Hematopoietic multipotent progenitor cell treated with erythropoietin and hydrocortisone succinate and interleukin-3 and kit ligand, for 6 days (in vitro differentiated cells): Measurements from ENCODE around the gene MAGI1.
"Not testable (repeated sequence)": the region's sequence is repeated elsewhere in the genome, so short reads cannot be mapped to it uniquely, and the experiment has no call there.

ENCODE experiments used
- DNase-seq: peaks from one replicate; pipeline ENCODE4 v3.0.0-alpha.2; 2015

Gene MAGI1

DNA sequence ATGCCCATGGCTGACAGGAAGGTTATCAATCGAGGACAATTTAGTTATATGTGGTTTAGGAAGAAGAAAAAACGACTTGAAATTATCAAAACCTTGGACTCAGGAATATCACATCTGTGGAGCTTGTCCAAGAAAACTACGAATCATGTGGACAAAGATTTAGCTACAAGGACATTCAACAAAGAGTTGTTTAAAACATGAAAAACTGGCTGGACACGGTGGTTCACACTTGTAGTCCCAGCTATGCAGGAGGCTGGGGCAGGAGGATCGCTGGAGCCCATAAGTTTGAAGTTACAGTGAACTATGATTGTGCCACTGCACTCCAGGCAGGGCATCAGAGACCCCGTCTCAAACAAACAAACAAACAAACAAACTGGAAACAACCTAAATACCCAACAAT is 142.4 kb downstream of the MAGI1 start:
- DNase-seq: no peak

DNA sequence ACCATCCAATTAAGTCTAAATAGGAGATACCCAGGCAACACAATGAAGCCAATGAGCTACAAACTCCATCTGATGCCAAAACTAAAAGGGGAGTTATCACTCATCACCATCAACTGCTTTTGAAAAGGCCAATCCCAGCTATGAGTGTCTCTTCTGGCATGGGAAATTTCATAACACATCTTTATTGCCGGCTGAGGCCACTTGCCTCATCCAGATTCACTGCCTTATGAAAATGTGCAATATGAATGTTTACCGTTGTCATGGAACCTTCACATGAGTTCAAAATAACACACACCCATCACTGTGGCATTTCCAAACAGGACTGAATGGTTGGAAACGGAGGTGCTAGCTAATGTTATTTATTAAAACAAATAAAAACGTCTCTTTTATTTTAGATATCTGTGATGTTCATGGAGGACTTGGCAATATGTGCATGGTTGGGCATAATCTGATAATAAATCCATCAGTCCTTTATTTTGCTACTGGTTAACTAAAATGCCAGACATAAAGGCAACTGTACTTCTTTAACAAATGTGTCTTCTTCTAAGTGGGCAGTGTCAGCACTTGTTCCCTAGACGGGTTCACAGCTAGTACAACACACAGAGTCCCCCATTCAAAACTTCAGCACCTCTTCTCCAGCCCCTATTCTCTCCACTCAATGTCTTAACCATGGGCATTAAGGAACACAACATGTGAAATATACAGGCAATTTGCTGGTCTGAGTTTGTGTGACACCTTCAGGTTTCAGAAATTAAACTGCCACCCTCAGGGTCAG is 143.9 kb downstream of the MAGI1 start:
- DNase-seq: no peak

DNA sequence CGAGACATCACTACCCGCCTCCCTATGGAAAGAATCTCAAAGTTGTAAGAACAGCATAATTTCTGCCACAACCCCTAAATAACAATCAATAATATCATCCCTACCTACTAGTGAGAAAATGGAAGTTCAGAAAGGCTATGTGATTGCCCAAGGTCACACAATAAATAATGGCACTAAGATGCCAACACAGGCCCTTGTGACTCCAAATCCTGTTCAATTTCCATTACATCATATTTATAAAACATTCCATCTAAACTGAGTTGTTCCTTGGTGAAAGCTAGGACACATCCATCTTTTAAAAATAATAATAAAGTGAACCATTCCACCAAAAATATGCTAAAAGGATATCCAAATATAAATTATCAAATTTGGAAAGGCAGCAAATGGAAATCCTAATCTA is 144.6 kb downstream of the MAGI1 start:
- DNase-seq: no peak

GRCh38 chr3:65893631-65894030 is 145.1 kb downstream of the MAGI1 start:
- DNase-seq: no peak

GRCh38 chr3:65891477-65891876 is 147.2 kb downstream of the MAGI1 start:
- DNase-seq: not testable (repeated sequence)

GRCh38 chr3:65890328-65890727 is 148.4 kb downstream of the MAGI1 start:
- no peak for DNase-seq

- DNase-seq: no peak
Observed at GRCh38 chr3:65889707-65890099, 149.0 kb downstream of the MAGI1 start.

DNA sequence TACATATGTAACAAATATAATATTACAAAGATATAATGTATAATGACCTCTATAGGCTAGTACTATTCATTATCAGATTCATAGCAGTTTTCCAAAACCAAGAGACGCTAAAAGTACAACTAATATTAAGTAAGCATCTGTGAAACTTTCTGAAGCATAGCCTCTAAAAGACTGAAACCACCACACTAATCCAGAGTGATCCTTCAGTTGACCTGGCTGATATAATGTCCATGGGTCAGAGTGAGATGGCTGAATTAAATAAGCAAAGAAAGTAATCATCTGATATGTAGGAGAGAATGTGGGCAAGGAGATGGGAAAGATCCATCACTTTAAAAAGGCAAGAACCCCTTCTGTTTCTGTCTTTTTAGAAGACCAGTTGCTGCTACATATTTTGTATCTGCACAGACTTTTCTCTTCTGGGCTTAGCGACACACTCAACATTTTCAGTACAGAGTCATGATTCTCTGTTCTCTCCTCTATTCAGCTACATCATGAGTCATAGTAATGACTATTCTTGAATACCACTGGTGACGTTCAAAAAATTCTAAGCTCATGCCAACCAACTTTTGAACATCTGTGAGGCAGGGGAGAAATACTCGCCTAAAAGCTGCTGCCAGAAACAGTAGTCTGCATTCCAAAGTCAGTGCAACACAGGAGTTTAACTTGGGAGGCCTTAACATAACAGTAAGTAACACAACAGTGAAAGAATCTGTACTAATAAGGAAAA is 149.6 kb downstream of the MAGI1 start:
- no peak for DNase-seq

- no peak for DNase-seq
Observed at GRCh38 chr3:65888196-65888595, 150.5 kb downstream of the MAGI1 start.

- DNase-seq: no peak
Observed at GRCh38 chr3:65886391-65886790, 152.3 kb downstream of the MAGI1 start.

DNA sequence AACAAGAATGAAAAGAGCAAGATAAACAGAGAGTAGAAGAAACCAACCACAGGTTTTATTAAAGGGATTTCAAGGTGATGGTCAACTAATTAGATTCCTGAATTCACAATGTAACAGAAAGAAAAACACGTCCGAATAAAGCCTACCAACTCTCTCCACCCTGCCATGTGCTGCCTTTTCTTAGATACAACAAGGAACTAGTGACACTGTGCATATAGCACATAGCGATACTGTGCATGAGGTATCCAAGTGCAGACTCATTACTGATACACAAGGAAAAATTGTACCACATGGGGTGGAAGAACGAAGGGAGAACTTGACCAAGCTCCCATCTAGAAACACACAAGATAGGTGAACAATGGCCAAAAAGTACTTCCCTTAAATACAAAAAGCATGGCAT is 154.6 kb downstream of the MAGI1 start:
- DNase-seq: no peak

DNA sequence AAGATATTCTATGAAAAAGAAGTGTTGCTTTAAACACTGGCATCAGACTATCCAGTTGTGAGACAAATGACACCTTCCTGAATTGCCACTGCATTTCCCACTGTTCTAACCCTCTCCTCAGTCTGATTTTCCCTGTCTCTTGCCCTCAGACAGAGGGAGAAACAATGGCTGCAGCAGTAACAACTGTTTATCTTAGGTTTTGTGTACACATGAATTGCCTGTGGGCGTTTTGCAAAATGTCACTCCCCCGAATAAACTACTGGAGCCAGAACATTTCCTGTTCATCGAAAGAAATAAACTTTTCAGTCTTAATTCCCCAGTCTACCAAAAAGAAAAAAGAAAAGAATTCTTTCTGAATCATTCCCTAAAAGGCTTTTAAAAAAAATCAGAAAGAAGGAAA is 155.1 kb downstream of the MAGI1 start:
- DNase-seq: no peak

GRCh38 chr3:65880350-65880749 is 158.4 kb downstream of the MAGI1 start:
- DNase-seq: no peak

DNA sequence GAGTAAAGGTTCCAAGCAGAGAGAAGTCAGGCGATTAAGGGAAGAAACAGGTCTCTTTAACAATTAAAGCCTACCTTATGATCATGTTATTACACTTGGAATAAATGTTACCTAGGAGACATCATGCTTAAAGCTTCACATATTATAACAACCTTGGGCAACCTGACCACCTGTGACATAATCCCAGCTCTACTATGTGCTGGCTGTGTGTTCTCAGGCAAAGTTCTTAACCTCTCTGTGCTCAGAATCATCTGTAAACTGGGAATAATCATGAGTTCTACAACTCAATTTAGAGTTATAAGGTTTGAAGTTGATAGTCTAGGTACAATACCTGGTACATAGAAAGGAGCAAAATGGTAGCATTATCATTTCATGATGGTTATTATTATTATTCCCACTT is 159.3 kb downstream of the MAGI1 start:
- no peak for DNase-seq

- no peak for DNase-seq
Observed at GRCh38 chr3:65878831-65879230, 159.9 kb downstream of the MAGI1 start.

GRCh38 chr3:65877160-65877559 is 161.6 kb downstream of the MAGI1 start:
- DNase-seq: no peak

DNA sequence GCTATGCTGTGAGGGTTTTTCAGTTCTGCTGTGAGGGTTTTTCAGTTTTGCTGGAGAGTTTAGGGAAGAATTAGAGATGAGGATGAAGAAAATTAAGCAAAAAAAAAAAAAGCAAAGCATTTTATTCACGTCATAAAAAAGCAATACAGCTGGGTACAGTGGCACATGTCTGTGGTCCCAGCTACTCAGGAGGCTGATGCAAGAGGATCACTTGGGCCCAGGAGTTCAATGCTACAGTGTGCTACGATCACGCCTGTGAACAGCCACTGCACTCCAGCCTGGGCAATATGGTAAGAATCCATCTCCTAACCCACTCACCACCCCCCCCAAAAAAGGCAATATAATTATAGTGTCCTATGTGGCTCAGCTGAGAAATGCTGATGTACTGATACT is 162.7 kb downstream of the MAGI1 start:
- DNase-seq: no peak

DNA sequence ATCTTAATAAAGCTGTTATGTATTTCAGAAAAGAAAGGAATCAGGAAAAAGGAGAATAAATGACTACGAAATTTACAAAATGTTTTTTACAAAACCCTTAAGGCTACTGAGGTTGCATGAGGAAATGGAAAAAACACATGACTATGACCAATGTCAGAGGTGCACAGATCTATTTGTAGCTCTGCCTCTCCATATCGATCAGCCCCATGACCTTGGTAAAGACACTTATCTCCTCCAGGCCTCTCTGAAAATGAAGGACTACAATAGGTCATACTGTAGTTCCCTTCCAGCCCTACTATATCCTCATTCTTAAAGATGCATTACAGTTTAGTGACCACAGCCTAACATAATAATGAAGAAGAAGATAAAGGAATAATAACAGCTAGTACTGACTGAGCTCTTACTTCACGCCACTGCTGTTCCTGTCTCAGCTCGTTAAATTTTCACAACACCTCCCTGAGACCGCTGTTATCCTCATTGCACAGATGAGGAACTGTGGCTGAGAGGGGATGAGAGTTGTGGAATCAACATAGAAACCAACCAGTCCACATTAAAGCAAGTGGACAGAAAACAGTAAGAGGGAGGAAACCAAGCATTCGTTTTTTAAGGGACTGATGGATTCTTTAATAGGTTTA is 163.2 kb downstream of the MAGI1 start:
- DNase-seq: no peak

DNA sequence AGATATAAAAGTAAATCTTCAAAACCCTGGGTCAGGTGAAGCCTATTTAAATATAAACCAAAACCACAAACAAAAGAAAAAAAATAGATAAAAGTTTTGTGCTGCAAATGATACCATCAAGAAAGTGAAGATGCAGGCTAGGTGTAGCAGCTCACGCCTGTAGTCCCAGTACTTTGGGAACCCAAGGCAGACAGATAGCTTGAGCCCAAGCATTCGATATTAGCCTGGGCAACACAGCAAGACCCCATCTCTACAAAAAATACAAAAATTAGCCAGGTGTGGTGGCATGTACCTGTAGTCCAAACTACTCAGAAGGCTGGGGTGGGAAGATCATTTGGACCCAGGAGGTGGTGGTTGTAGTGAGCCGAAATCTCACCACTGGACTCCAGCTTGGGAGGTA is 164.8 kb downstream of the MAGI1 start:
- no peak for DNase-seq

GRCh38 chr3:65873028-65873427 is 165.7 kb downstream of the MAGI1 start:
- no peak for DNase-seq

- DNase-seq: no peak
Observed at GRCh38 chr3:65871305-65872141, 167.2 kb downstream of the MAGI1 start.

DNA sequence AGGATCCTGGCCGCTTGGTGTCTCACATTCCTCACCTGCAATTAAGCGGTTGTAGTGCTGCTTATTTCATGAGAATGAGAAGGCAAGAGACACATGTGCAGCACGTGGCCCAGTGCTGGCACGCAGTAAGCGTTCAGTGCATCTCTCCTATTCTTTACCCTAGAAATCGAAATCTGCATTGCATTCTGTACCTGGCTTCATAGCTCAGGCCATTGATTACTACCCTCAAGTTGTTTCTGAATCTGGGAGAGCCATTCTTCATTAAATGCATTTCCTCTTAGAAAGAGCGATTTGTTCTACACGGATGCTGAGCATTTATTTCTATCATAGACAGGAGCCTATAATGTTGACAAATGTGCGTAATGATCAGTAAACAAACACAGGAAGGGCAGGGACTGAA is 168.9 kb downstream of the MAGI1 start:
- DNase-seq: no peak
